GM12878 (cell line): ENCODE results near the gene CPEB3. TPM values are rescaled to one million over a fixed set of nuclear protein-coding genes. Genes with fewer than 3 reads are reported as not detected.

Source experiments
- ATAC-seq: fragments of 200-7000 bp; cut with Tn5 transposase; 3 replicates; pipeline ENCODE4 v1.9.1; 2020; ENCODE audit warnings: mild to moderate bottlenecking, moderate library complexity
- BruUV-seq: library from RNA; stranded (reverse); fragments of 400-500 nt; replicated peaks from 2 replicates; lab custom pipeline; 2021; lab: Mats Ljungman, UMichigan
- CTCF ChIA-PET: fragments of 300-600 bp; sonication (Branson Sonifier 250); formaldehyde crosslinking; extraction: SDS; loops from one replicate; lab custom pipeline; 2021; ENCODE audit warnings: inconsistent platforms; lab: Yijun Ruan, JAX
- POLR2A ChIA-PET: fragments of 350-600 bp; formaldehyde crosslinking; extraction: SDS; loops from one replicate; lab custom pipeline; 2021; ENCODE audit warnings: inconsistent platforms; lab: Charles Lee
- RAD21 ChIA-PET: fragments of 300-600 bp; sonication (Branson Sonifier 250); formaldehyde crosslinking; loops from one replicate; lab custom pipeline; 2023; ENCODE audit warnings: antibody characterized with exemption; ENCODE audit not compliant: unreplicated experiment; lab: Charles Lee
- SMC1A ChIA-PET: fragments of 300-600 bp; sonication (Branson Sonifier 250); formaldehyde crosslinking; loops from one replicate; lab custom pipeline; 2023; ENCODE audit not compliant: unreplicated experiment, uncharacterized antibody; lab: Charles Lee
- DNase-seq: peaks from one replicate; pipeline ENCODE4 v3.0.0-alpha.2; 2011; ENCODE audit warnings: low read depth, low spot score
- FAIRE-seq: peaks from 3 replicates; lab custom pipeline; 2011; peaks lifted over from hg19 to GRCh38; lab: Jason Lieb, UNC
- H2AFZ ChIP-seq: 2 replicates; pipeline ENCODE4 v1.6.0; 2011; ENCODE audit warnings: low read depth, low read length, control low read depth; ENCODE audit not compliant: control insufficient read depth
- H3K27ac ChIP-seq: 2 replicates; pipeline ENCODE4 v1.5.1; 2011; ENCODE audit warnings: control low read depth; ENCODE audit not compliant: control insufficient read depth, insufficient read depth
- H3K27me3 ChIP-seq, 2 experiments: replicated peaks in 1 of 2; 2 replicates each; pipeline versions ENCODE4 v1.6.0 to v1.6.1; 2011; ENCODE audit warnings: low read length in 1 of 2; ENCODE audit not compliant: control insufficient read depth in 2 of 2, insufficient read depth in 2 of 2
- H3K36me3 ChIP-seq, 2 experiments: 2 replicates each; pipeline ENCODE4 v1.5.1; 2011; ENCODE audit warnings: low read length in 1 of 2; ENCODE audit not compliant: control insufficient read depth in 2 of 2, insufficient read depth in 2 of 2
- H3K4me1 ChIP-seq: 2 replicates; pipeline ENCODE4 v1.6.1; 2011; ENCODE audit warnings: mild to moderate bottlenecking, low read length, moderate library complexity, mixed read lengths; ENCODE audit not compliant: control insufficient read depth, insufficient read depth
- H3K4me2 ChIP-seq: 2 replicates; pipeline ENCODE4 v1.6.0; 2011; ENCODE audit warnings: control low read depth; ENCODE audit not compliant: control insufficient read depth, insufficient read depth
- H3K4me3 ChIP-seq: fragments of 200-600 bp; sonication (generic); 2 replicates; pipeline ENCODE4 v1.5.1; 2016
- H3K79me2 ChIP-seq: 2 replicates; pipeline ENCODE4 v1.6.0; 2011; ENCODE audit warnings: low read length; ENCODE audit not compliant: control insufficient read depth, insufficient read depth
- H3K9ac ChIP-seq: 2 replicates; pipeline ENCODE4 v1.8.0; 2011; ENCODE audit warnings: low read length, control low read depth, mixed read lengths; ENCODE audit not compliant: control insufficient read depth, insufficient read depth
- H3K9me3 ChIP-seq: replicated peaks from 3 replicates; pipeline ENCODE4 v1.5.1; 2011; ENCODE audit warnings: mild to moderate bottlenecking, low read length; ENCODE audit not compliant: control insufficient read depth, insufficient read depth
- H4K20me1 ChIP-seq: 2 replicates; pipeline ENCODE4 v1.6.0; 2011; ENCODE audit not compliant: control insufficient read depth, insufficient read depth
- MYC ChIP-seq: IDR thresholded peaks from 2 replicates; pipeline ENCODE4 v1.6.1; 2011; ENCODE audit warnings: mild to moderate bottlenecking, low read length, moderate library complexity, inconsistent platforms; ENCODE audit not compliant: insufficient read depth, insufficient replicate concordance, insufficient read length, severe bottlenecking
- SPI1 ChIP-seq: IDR thresholded peaks from 2 replicates; pipeline ENCODE4 v1.6.1; 2011; ENCODE audit warnings: low read depth, mild to moderate bottlenecking, low read length, moderate library complexity, borderline replicate concordance; ENCODE audit not compliant: insufficient read depth
- TCF3 ChIP-seq: IDR thresholded peaks from 2 replicates; pipeline ENCODE4 v1.6.1; 2012; ENCODE audit warnings: low read depth, mild to moderate bottlenecking, low read length, borderline replicate concordance; ENCODE audit not compliant: insufficient read depth
- WGBS: methylation state at CpG from one replicate; pipeline ENCODE4 v1.1.6; 2016; ENCODE audit warnings: low lambda C conversion rate; ENCODE audit not compliant: insufficient replicate concordance, insufficient coverage; ENCODE audit errors: missing lambda C conversion rate; 5-methylcytosine and 5-hydroxymethylcytosine counted together
- in situ Hi-C: fragments of 300-500 bp; cut with MboI; formaldehyde crosslinking; loops from 9 replicates; pipeline ENCODE4 v1.14.3; 2018; ENCODE audit warnings: mixed read lengths
- intact Hi-C: fragments of 100-400 bp; cut with micrococcal nuclease; formaldehyde crosslinking; loops from one replicate; pipeline ENCODE4 v1.14.2; 2022; ENCODE audit not compliant: unreplicated experiment
- polyA plus RNA-seq, 11 experiments: library from polyadenylated mRNA; depleted of rRNA in 4 of 11; unstranded in 6 of 11; stranded (reverse) in 5 of 11; fragments of >200 nt; fragmentation: Nextera tagmentation in 4 of 11; fragmentation: Illumina TruSeq in 1 of 11; extraction: Ambion mirVana in 4 of 11; extraction: Trizol in 1 of 11; gene quantifications; 1 replicate in 1 of 11; 2 replicates in 10 of 11; pipeline versions ENCODE4 v1.2.1 to v1.2.3, GENCODE V29; 2011 to 2016; ENCODE audit warnings: inconsistent platforms in 2 of 11, missing spikeins in 2 of 11, low read depth in 1 of 11
- total RNA-seq, 4 experiments: library from RNA; depleted of rRNA in 3 of 4; stranded (reverse); fragments of >200 nt in 3 of 4; fragmentation: Illumina TruSeq in 1 of 4; extraction: Trizol in 1 of 4; gene quantifications; 2 replicates each; pipeline versions ENCODE4 v1.2.1 to v1.2.3, GENCODE V29; 2013 to 2021
- TF ChIP-seq, protein P1 (sequence below): IDR thresholded peaks from 2 replicates; pipeline ENCODE4 v1.6.1; 2012; ENCODE audit warnings: low read depth, low read length, improper control_type of control experiment

The CPEB3 gene
- total and polyA plus RNA-seq, 10 of the 15 experiments (the other 5 are each of a cell fraction or from before 2014, with no cell fraction given), result 0.50 to 2.3 (median 1.2) TPM

- no peaks in the 10 kb centered on the region for H4K20me1 ChIP-seq
- ChIA-PET SMC1A (interaction anchor here (0.6 to 1.3 kb wide), 9 partner anchors 12 to 98 kb away, joined by 3 to 6 read pairs (median 3); no protein-coding TSS in a partner anchor), CTCF (interaction anchor here (0.6 to 1.5 kb wide), 2 partner anchors 22 to 71 kb away, joined by 3 to 4 read pairs; no protein-coding TSS in a partner anchor), POLR2A (interaction anchor here (1.0 to 1.5 kb wide), 3 partner anchors 9 to 25 kb away, joined by 3 to 4 read pairs (median 3); partner anchors contain the start of genes CPEB3 and MARCHF5), RAD21 (no interaction called here)
- no peak overlapping the region for H3K4me3 ChIP-seq
- intact Hi-C loops (no loop called here), in situ Hi-C loops (no loop called here)
- WGBS, result 53% methylated on average over 2 of the region's 2 CpGs
- no peak overlapping the region for H2AFZ ChIP-seq
- no TSS peak for BruUV-seq
- no peak for DNase-seq
- no peaks in the 10 kb centered on the region for H3K27me3 ChIP-seq
- peaks cover 21% of the 10 kb centered on the region for H3K4me1 ChIP-seq
- H3K9ac ChIP-seq, result no peak overlapping the region
- TF ChIP-seq MYC, result no peak
- TF ChIP-seq SPI1, result peak; percentile 77; the same call in 1 of the 2 replicates
- H3K79me2 ChIP-seq, result no peaks in the 10 kb centered on the region
- peak; percentile 91 for ATAC-seq
- H3K9me3 ChIP-seq, result no peaks in the 10 kb centered on the region
- FAIRE-seq, result peak; percentile 68
- no peak overlapping the region for H3K27ac ChIP-seq
- no peak overlapping the region for H3K4me2 ChIP-seq
- no peaks in the 10 kb centered on the region for H3K36me3 ChIP-seq
Measured at GRCh38 chr10:92265687-92266258, 25.1 kb downstream of the CPEB3 start.

GRCh38 chr10:92264249-92264648, 26.6 kb downstream of the CPEB3 start:
- intact Hi-C loops, result no loop called here
- Histone ChIP-seq H3K79me2 (no peaks in the 10 kb centered on the region), H3K4me2 (no peak overlapping the region), H3K4me1 (peaks cover 21% of the 10 kb centered on the region), H3K9me3 (no peaks in the 10 kb centered on the region), H3K27me3 (no peaks in the 10 kb centered on the region), H3K4me3 (no peak overlapping the region), H3K36me3 (no peaks in the 10 kb centered on the region), H3K27ac (no peak overlapping the region), H3K9ac (no peak overlapping the region), H2AFZ (no peak overlapping the region), H4K20me1 (no peaks in the 10 kb centered on the region)
- RAD21 ChIA-PET, result no interaction called here
- POLR2A ChIA-PET, result interaction anchor here (0.8 kb wide), 2 partner anchors 20 to 26 kb away, joined by 3 read pairs; no protein-coding TSS in a partner anchor
- DNase-seq (no peak), ATAC-seq (no peak), FAIRE-seq (no peak)
- WGBS, result 100% methylated on average over 2 of the region's 2 CpGs
- CTCF ChIA-PET, result interaction anchor here (0.7 to 1.4 kb wide), 3 partner anchors 28 to 304 kb away, joined by 3 read pairs; no protein-coding TSS in a partner anchor
- BruUV-seq, result no TSS peak
- in situ Hi-C loops, result no loop called here
- TF ChIP-seq TCF3, result no peak
- TF ChIP-seq, protein P1, sequence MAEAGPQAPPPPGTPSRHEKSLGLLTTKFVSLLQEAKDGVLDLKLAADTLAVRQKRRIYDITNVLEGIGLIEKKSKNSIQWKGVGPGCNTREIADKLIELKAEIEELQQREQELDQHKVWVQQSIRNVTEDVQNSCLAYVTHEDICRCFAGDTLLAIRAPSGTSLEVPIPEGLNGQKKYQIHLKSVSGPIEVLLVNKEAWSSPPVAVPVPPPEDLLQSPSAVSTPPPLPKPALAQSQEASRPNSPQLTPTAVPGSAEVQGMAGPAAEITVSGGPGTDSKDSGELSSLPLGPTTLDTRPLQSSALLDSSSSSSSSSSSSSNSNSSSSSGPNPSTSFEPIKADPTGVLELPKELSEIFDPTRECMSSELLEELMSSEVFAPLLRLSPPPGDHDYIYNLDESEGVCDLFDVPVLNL, result no peak
- SMC1A ChIA-PET, result interaction anchor here (1.0 kb wide), 1 partner anchor 15 kb away, joined by 4 read pairs; no protein-coding TSS in a partner anchor
